OCI-LY7 (cell line): ENCODE measurements around the gene CEP89. TPM values are rescaled to one million over a fixed set of nuclear protein-coding genes. Genes with fewer than 3 reads are reported as not detected.

Source experiments
- BruUV-seq: library from RNA; stranded (reverse); fragments of 400-500 nt; replicated peaks from 2 replicates; lab custom pipeline; 2021; lab: Mats Ljungman, UMichigan
- CTCF ChIA-PET: fragments of 300-600 bp; sonication (Branson Sonifier 250); formaldehyde crosslinking; loops from one replicate; lab custom pipeline; 2022; ENCODE audit warnings: antibody characterized with exemption; ENCODE audit not compliant: unreplicated experiment; lab: Charles Lee
- POLR2A ChIA-PET: fragments of 300-600 bp; sonication (Branson Sonifier 250); formaldehyde crosslinking; loops from one replicate; lab custom pipeline; 2022; ENCODE audit warnings: antibody characterized with exemption; lab: Charles Lee
- DNase-seq: peaks from one replicate; pipeline ENCODE4 v3.0.0-alpha.2; 2015; ENCODE audit warnings: low spot score
- H2AFZ ChIP-seq: fragments of 200-600 bp; sonication (generic), shearing (Covaris generic); 2 replicates; pipeline ENCODE4 v1.6.1; 2014; ENCODE audit warnings: mild to moderate bottlenecking, antibody characterized with exemption, low read length, moderate library complexity
- H3K27ac ChIP-seq: fragments of 200-600 bp; sonication (generic); 2 replicates; pipeline ENCODE4 v1.5.1; 2014; ENCODE audit warnings: mixed run types, low read depth, mild to moderate bottlenecking, moderate library complexity, low read length, inconsistent platforms; ENCODE audit not compliant: poor library complexity, severe bottlenecking
- H3K36me3 ChIP-seq: fragments of 200-600 bp; sonication (generic); 2 replicates; pipeline ENCODE4 v1.6.1; 2014; ENCODE audit warnings: mild to moderate bottlenecking, antibody characterized with exemption, low read length, moderate library complexity, mixed read lengths; ENCODE audit not compliant: insufficient read depth
- H3K4me1 ChIP-seq: fragments of 200-600 bp; sonication (generic); 2 replicates; pipeline ENCODE4 v1.5.1; 2014; ENCODE audit warnings: mild to moderate bottlenecking, low read length; ENCODE audit not compliant: insufficient read depth, poor library complexity, severe bottlenecking
- H3K4me2 ChIP-seq: fragments of 200-600 bp; sonication (generic); 2 replicates; pipeline ENCODE4 v1.6.1; 2014; ENCODE audit warnings: mild to moderate bottlenecking, low read length
- H3K4me3 ChIP-seq: fragments of 200-600 bp; sonication (generic); 2 replicates; pipeline ENCODE4 v1.5.1; 2014; ENCODE audit warnings: mild to moderate bottlenecking, low read depth, low read length; ENCODE audit not compliant: poor library complexity, severe bottlenecking
- H3K79me2 ChIP-seq: fragments of 200-600 bp; sonication (generic); 2 replicates; pipeline ENCODE4 v1.6.1; 2016; ENCODE audit warnings: low read depth, mild to moderate bottlenecking, low read length, moderate library complexity, mixed read lengths; ENCODE audit not compliant: insufficient read depth
- H3K9me2 ChIP-seq: fragments of 200-600 bp; sonication (generic); 2 replicates; pipeline ENCODE4 v1.6.1; 2016; ENCODE audit warnings: mild to moderate bottlenecking, low read length, mixed read lengths; ENCODE audit not compliant: insufficient read depth
- H3K9me3 ChIP-seq: fragments of 200-600 bp; sonication (generic); 2 replicates; pipeline ENCODE4 v1.6.1; 2014; ENCODE audit warnings: mild to moderate bottlenecking, mixed run types, low read length, mixed read lengths
- H4K20me1 ChIP-seq: fragments of 200-600 bp; sonication (generic); 2 replicates; pipeline ENCODE4 v1.6.1; 2014; ENCODE audit warnings: mild to moderate bottlenecking, antibody characterized with exemption, low read length, moderate library complexity, mixed read lengths; ENCODE audit not compliant: insufficient read depth
- CTCF ChIP-seq: fragments of 200-600 bp; sonication (generic); conservative IDR thresholded peaks from 2 replicates; pipeline ENCODE4 v1.5.1; 2014; ENCODE audit warnings: mild to moderate bottlenecking, antibody characterized with exemption, low read length, moderate library complexity, mixed read lengths
- EZH2phosphoT487 ChIP-seq: fragments of 200-600 bp; sonication (generic); IDR thresholded peaks from 2 replicates; pipeline ENCODE4 v1.6.1; 2018; ENCODE audit warnings: low read depth, borderline replicate concordance, mild to moderate bottlenecking, mixed run types, antibody characterized with exemption, low read length, moderate library complexity, mixed read lengths
- intact Hi-C: fragments of 100-400 bp; cut with micrococcal nuclease; formaldehyde crosslinking; loops from one replicate; pipeline ENCODE4 v1.10.0; 2022; ENCODE audit not compliant: unreplicated experiment
- total RNA-seq, 2 experiments: library from RNA; depleted of rRNA in 1 of 2; stranded (reverse); fragments of >200 nt in 1 of 2; shearing (Covaris generic) in 1 of 2; gene quantifications; 2 replicates each; pipeline ENCODE4 v1.2.3, GENCODE V29; 2014 to 2022

CEP89 gene
- total RNA-seq, 2 experiments from 2014 or later, result 15.8 to 20.6 TPM

GRCh38 chr19:32876236-32876918 lies 95.4 kb downstream of the CEP89 start:
- H4K20me1 ChIP-seq, result no peaks in the 10 kb centered on the region
- H3K9me3 ChIP-seq, result no peaks in the 10 kb centered on the region
- H3K79me2 ChIP-seq, result no peaks in the 10 kb centered on the region
- DNase-seq, result no peak
- H3K27ac ChIP-seq, result no peak overlapping the region
- no peak overlapping the region for H2AFZ ChIP-seq
- no peaks in the 10 kb centered on the region for H3K9me2 ChIP-seq
- ChIA-PET POLR2A (no interaction called here), CTCF (no interaction called here)
- TF ChIP-seq EZH2phosphoT487, result no peak
- no peak for TF ChIP-seq CTCF
- no peak overlapping the region for H3K4me3 ChIP-seq
- no peak overlapping the region for H3K4me2 ChIP-seq
- intact Hi-C loops, result no loop called here
- H3K36me3 ChIP-seq, result no peaks in the 10 kb centered on the region
- no TSS peak for BruUV-seq
- no peaks in the 10 kb centered on the region for H3K4me1 ChIP-seq

GRCh38 chr19:32875428-32875827 lies 96.3 kb downstream of the CEP89 start:
- Histone ChIP-seq H3K4me3 (no peak overlapping the region), H3K9me3 (no peaks in the 10 kb centered on the region), H3K9me2 (no peaks in the 10 kb centered on the region), H4K20me1 (no peaks in the 10 kb centered on the region), H3K4me2 (no peak overlapping the region), H3K4me1 (no peaks in the 10 kb centered on the region), H3K27ac (no peak overlapping the region), H3K36me3 (no peaks in the 10 kb centered on the region), H2AFZ (no peak overlapping the region), H3K79me2 (no peaks in the 10 kb centered on the region)
- no peak for TF ChIP-seq CTCF
- no peak for TF ChIP-seq EZH2phosphoT487
- ChIA-PET CTCF (no interaction called here), POLR2A (no interaction called here)
- BruUV-seq, result no TSS peak
- no peak for DNase-seq
- intact Hi-C loops, result no loop called here

- Histone ChIP-seq H2AFZ (no peak overlapping the region), H3K4me2 (no peak overlapping the region), H3K9me3 (no peaks in the 10 kb centered on the region), H3K36me3 (no peaks in the 10 kb centered on the region), H3K27ac (no peak overlapping the region), H3K79me2 (no peaks in the 10 kb centered on the region), H3K9me2 (no peaks in the 10 kb centered on the region), H3K4me3 (no peak overlapping the region), H3K4me1 (no peaks in the 10 kb centered on the region), H4K20me1 (no peaks in the 10 kb centered on the region)
- POLR2A ChIA-PET, result no interaction called here
- intact Hi-C loops, result no loop called here
- TF ChIP-seq CTCF (no peak), EZH2phosphoT487 (no peak)
- no TSS peak for BruUV-seq
- DNase-seq, result no peak
- CTCF ChIA-PET, result no interaction called here
Measured at GRCh38 chr19:32874605-32875004, 97.2 kb downstream of the CEP89 start.
